ENCODE measurements around the gene FAM83E. TPM values are rescaled to one million over a fixed set of nuclear protein-coding genes. Genes with fewer than 3 reads are reported as not detected.

The FAM83E gene
- total RNA-seq, 1 donor from 2014 or later: not detected

DNA sequence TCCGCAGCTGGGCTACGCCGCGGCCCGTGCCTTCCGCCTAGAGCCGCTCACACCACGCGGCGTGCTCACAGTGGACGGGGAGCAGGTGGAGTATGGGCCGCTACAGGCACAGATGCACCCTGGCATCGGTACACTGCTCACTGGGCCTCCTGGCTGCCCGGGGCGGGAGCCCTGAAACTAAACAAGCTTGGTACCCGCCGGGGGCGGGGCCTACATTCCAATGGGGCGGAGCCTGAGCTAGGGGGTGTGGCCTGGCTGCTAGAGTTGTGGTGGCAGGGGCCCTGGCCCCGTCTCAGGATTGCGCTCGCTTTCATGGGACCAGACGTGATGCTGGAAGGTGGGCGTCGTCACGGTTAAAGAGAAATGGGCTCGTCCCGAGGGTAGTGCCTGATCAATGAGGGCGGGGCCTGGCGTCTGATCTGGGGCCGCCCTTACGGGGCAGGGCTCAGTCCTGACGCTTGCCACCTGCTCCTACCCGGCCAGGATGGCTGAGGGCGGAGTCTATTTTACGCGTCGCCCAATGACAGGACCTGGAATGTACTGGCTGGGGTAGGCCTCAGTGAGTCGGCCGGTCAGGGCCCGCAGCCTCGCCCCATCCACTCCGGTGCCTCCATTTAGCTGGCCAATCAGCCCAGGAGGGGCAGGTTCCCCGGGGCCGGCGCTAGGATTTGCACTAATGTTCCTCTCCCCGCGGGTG is 14.9 kb upstream of the FAM83E start:
- H3K9me3 ChIP-seq: no peaks in the 10 kb centered on the region
- TF ChIP-seq, protein P1, sequence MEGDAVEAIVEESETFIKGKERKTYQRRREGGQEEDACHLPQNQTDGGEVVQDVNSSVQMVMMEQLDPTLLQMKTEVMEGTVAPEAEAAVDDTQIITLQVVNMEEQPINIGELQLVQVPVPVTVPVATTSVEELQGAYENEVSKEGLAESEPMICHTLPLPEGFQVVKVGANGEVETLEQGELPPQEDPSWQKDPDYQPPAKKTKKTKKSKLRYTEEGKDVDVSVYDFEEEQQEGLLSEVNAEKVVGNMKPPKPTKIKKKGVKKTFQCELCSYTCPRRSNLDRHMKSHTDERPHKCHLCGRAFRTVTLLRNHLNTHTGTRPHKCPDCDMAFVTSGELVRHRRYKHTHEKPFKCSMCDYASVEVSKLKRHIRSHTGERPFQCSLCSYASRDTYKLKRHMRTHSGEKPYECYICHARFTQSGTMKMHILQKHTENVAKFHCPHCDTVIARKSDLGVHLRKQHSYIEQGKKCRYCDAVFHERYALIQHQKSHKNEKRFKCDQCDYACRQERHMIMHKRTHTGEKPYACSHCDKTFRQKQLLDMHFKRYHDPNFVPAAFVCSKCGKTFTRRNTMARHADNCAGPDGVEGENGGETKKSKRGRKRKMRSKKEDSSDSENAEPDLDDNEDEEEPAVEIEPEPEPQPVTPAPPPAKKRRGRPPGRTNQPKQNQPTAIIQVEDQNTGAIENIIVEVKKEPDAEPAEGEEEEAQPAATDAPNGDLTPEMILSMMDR (IDR thresholded peaks at IDR 0.05): no peak
- intact Hi-C loops (cut with DNase I): loop anchor here (10.0 kb wide), 2 partner anchors 1045 to 1225 kb away; partner anchors contain the start of genes PRMT1 and PTOV1
- H3K36me3 ChIP-seq: peaks cover 3 to 23% of the 10 kb centered on the region in 2 donors
- H3K4me3 ChIP-seq: peak overlapping the region in 1 of 2 donors; percentile 46
- H3K4me1 ChIP-seq: peaks cover 18 to 35% of the 10 kb centered on the region in 2 donors
- peak overlapping the region; percentile 79 for H3K27ac ChIP-seq
- no peak for DNase-seq (ENCODE audit: low spot score in 2 of 2)
- no peaks in the 10 kb centered on the region for H3K27me3 ChIP-seq

DNA sequence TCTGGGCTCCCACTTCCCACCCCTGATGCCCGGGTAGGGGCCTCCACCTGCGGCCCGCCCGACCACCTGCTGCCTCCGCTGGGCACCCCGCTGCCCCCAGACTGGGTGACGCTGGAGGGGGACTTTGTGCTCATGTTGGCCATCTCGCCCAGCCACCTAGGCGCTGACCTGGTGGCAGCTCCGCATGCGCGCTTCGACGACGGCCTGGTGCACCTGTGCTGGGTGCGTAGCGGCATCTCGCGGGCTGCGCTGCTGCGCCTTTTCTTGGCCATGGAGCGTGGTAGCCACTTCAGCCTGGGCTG is 14.4 kb upstream of the FAM83E start:
- peak overlapping the region; percentile 29 to 79 for H3K27ac ChIP-seq
- intact Hi-C loops (cut with DNase I): no loop called here

DNA sequence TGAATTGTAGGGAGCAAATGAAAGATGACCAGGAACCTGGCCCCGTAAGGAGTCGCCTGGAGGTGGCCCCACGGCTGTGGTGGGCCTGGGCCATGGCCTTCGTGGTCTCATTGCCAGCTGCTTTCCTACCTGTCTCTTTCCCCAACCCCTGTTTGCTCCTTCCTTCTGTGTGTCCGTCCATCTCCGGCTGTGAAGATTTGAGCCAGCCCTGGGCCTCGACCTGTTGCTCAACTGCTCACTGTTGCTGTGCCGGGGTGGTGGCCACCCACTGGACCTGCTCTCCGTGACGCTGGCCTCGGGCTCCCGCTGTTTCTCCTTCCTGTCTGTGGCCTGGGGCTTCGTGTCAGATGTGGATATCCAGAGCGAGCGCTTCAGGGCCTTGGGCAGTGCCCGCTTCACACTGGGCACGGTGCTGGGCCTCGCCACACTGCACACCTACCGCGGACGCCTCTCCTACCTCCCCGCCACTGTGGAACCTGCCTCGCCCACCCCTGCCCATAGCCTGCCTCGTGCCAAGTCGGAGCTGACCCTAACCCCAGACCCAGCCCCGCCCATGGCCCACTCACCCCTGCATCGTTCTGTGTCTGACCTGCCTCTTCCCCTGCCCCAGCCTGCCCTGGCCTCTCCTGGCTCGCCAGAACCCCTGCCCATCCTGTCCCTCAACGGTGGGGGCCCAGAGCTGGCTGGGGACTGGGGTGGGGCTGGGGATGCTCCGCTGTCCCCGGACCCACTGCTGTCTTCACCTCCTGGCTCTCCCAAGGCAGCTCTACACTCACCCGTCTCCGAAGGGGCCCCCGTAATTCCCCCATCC is 13.8 kb upstream of the FAM83E start:
- Histone ChIP-seq H3K4me1 (peaks cover 16 to 31% of the 10 kb centered on the region in 2 donors), H3K4me3 (no peak overlapping the region), H3K36me3 (peaks cover 3 to 23% of the 10 kb centered on the region in 2 donors), H3K9me3 (no peaks in the 10 kb centered on the region), H3K27me3 (no peaks in the 10 kb centered on the region), H3K27ac (peak overlapping the region in 1 of 2 donors; percentile 29)
- intact Hi-C loops (cut with DNase I): no loop called here
- TF ChIP-seq, protein P1 (IDR thresholded peaks at IDR 0.05): no peak
- no peak for DNase-seq (ENCODE audit: low spot score in 2 of 2)

More for the DNA sequence above, 14.4 kb upstream of the FAM83E start:
- Histone ChIP-seq H3K27me3 (no peaks in the 10 kb centered on the region), H3K4me1 (peaks cover 20 to 35% of the 10 kb centered on the region in 2 donors), H3K9me3 (no peaks in the 10 kb centered on the region), H3K4me3 (no peak overlapping the region), H3K36me3 (peaks cover 3 to 23% of the 10 kb centered on the region in 2 donors)
- DNase-seq (ENCODE audit: low spot score in 2 of 2): no peak
- TF ChIP-seq, protein P1 (IDR thresholded peaks at IDR 0.05): no peak

DNA sequence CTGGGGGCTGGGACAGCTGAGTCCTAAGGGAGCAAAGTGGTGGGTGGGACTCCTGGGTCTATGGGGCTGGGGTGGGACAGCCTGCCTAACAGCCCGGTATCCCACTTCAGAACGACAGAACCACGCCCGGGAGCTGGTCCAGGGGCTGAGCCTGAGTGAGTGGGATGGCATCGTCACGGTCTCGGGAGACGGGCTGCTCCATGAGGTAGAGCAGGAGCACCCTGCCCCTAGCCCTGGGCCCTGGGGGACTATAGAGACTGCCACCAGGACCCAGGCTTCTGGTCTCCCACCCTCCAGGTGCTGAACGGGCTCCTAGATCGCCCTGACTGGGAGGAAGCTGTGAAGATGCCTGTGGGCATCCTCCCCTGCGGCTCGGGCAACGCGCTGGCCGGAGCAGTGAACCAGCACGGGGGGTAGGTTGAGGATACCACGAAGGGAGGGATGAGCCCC is 13.0 kb upstream of the FAM83E start:
- DNase-seq (ENCODE audit: low spot score in 2 of 2): no peak
- H3K36me3 ChIP-seq: peaks cover 3 to 23% of the 10 kb centered on the region in 2 donors
- TF ChIP-seq, protein P1 (IDR thresholded peaks at IDR 0.05): no peak
- peaks cover 16 to 33% of the 10 kb centered on the region in 2 donors for H3K4me1 ChIP-seq
- no peaks in the 10 kb centered on the region for H3K27me3 ChIP-seq
- intact Hi-C loops (cut with DNase I): no loop called here
- no peak overlapping the region for H3K27ac ChIP-seq
- no peak overlapping the region for H3K4me3 ChIP-seq
- no peaks in the 10 kb centered on the region for H3K9me3 ChIP-seq

DNA sequence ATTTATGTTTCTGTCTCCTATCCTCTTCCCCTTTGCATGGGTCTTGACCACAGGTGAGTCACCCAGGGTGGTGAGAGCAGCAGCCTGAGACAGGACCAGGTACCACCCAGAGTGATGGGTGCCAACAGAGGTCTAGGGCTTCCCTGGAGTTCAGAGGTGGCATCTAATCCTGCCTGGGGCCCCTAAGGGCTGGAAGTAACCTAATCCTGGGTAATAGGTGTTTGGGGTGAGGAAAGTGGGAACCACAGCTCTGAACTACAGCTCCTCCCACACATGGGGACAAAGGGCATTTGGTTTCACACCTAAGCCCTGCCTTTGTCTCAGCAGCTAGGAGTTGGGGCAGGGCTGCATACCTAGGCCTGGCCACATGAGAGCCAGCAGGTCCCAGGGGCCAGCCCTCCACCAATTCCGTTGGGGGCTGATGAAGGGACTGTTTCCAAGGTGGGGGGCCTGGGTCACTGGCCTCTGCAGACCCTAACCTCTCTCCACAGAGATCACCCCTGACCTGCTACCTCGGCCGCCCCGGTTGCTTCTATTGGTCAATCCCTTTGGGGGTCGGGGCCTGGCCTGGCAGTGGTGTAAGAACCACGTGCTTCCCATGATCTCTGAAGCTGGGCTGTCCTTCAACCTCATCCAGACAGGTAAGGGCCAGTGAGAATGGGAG is 12.5 kb upstream of the FAM83E start:
- H3K4me1 ChIP-seq: peaks cover 16 to 33% of the 10 kb centered on the region in 2 donors
- H3K36me3 ChIP-seq: peaks cover 3 to 18% of the 10 kb centered on the region in 2 donors
- no peak overlapping the region for H3K4me3 ChIP-seq
- DNase-seq (ENCODE audit: low spot score in 2 of 2): no peak
- H3K27ac ChIP-seq: no peak overlapping the region
- no peaks in the 10 kb centered on the region for H3K27me3 ChIP-seq
- TF ChIP-seq, protein P1 (IDR thresholded peaks at IDR 0.05): no peak
- no peaks in the 10 kb centered on the region for H3K9me3 ChIP-seq
- intact Hi-C loops (cut with DNase I): no loop called here

All from ascending aorta (tissue), 2 donors.